Activated CD4-positive, alpha-beta T cell treated with anti-CD3 and anti-CD28 coated beads for 1 hour (primary cell): ENCODE measurements around the gene HRH2.
"Not testable (repeated sequence)": the region's sequence is repeated elsewhere in the genome, so short reads cannot be mapped to it uniquely, and the experiment has no call there.

Source experiments
- DNase-seq: peaks from one replicate; pipeline ENCODE4 v3.0.0-alpha.2; 2020

HRH2 gene

GRCh38 chr5:175745210-175745609, 87.3 kb downstream of the HRH2 start:
- DNase-seq = no peak

- DNase-seq = no peak
These were observed 89.0 kb downstream of the HRH2 start for GRCh38 chr5:175746851-175747250.

DNA sequence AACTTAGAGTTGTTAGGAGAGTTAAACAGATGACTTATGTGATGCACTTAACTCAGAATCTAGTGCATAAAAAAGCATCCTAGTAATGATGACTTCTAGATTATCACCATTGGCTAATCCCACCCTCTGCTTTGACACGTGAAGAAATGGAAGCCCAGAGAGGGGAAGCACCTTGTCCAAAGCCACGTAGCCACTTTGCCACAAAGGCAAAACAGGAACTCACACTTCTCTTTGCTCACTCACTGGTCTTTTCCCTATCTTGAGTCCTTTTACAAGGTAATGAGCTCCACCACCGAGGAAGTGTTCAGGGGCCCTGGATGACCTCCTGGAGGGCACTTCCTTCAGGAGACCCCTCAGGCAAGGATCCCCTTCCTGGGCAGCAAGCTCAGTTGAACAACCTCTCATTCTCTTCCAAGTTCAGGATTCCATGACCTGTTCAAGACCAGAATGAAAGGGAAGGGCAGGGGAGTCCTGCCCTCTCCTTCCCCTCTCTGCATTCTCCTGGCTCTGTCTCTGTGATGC, 89.7 kb downstream of the HRH2 start:
- no peak for DNase-seq

- no peak for DNase-seq
These were observed 90.8 kb downstream of the HRH2 start for GRCh38 chr5:175748650-175749049.

- no peak for DNase-seq
These were observed 91.7 kb downstream of the HRH2 start for GRCh38 chr5:175749591-175749990.

DNA sequence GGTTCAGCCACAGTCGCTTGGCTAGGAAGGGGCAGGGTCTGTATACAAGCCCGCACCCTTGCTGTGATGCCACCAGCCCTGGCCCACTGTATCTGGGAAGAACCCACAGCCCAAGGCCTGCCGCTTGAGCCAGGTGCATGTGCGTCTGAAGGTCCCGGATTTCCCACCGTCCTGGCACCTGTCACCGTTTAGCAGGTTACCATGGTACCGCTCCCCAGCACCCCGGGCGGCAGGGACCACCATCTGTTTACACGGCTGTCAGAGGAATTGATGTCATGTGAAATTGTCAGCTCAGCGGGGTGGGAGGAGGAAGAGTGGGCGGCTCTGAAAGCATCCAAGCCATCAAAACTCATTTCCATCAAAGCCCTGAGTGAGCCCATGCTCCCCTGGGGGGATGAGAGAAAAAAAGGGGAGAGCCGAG, 92.7 kb downstream of the HRH2 start:
- no peak for DNase-seq

GRCh38 chr5:175751369-175751768, 93.5 kb downstream of the HRH2 start:
- no peak for DNase-seq

DNA sequence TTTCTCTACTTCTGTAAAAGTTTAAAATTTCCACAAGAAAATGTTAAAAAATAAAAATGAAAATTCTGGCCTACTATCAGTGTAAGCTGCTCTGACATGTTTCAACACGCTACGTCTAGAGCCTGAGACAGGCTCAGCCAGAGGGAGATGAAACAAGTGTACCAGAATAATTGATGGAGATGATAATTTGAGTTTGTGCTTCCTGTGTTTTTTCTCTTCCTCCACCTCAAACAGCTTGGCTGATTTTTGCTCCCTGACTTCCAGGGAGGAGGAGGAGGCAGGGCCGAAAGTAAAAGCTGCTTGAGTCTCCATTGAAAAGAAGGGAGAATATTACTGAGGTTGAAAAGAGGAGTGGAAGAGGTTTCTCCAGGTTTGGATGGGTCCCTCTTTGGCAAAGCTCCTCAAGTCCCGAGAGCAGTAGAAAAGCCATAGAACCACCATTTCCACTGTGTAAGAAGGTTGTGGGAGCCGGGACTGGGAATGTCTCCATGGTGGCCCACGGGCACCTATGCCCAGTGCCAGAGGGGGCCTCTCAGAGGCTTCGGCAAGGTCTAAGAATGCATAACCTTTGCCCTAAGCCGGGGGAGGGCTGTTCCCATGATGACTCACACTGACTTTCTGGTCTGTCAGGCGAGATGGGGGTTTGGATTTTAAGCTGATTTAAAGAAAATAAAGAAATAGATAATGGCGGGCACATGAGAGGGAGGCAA, 95.1 kb downstream of the HRH2 start:
- DNase-seq = no peak

DNA sequence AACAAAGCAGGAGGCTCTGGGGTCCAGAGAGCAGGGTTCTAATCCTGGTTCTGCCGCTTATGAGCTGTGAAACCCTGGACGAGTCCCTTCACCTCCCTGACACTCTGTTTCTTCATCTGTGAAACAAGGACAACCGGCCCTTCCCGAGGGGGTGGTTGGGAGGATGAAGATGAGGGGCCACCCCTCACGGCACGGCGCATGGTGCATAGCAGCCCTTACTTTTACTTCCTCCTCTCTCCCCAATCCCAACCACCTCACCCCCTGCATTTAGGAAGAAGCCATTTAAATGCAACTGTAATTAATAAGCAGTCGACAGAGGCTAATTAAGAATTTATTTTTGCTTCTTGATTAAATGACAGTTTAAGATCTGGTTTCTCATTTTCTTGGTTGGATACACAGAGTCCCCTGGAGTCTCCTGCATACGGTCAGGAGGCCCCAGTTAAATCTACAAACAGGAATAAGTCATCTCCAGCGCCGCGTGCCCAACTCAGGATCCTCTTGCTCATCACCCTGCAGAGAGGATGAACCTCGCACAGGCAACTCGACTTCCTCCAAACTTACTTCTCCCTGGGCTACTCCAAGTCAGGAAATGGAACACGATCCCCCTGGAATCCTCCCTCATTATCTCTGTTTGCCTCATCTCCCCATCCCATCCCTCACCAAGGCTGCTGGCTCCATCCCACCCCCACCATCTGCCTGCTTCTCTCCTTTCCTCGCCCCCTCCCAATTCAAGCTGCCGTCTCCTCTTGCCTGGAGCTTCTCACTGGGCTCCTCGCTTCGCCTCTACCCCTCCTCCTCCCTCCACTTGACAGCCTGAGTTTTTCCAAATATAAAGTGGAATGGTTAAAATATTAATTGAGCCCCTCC, 95.9 kb downstream of the HRH2 start:
- DNase-seq = no peak

DNA sequence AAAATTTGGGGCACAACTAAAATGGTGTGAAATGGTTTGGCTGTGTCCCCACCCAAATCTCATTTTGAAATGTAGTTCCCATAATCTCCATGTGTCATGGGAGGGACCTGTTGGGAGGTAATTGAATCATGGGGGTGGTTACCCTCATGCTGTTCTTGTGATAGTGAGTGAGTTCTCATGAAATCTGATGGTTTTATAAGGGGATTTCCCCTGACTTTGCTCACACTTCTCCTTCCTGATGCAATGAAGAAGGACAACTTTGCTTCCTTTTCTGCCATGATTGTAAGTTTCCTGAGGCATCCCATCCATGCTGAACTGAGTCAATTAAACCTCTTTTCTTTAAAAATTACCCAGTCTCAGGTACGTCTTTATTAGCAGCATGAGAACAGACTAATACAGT, 102.1 kb downstream of the HRH2 start:
- DNase-seq = not testable (repeated sequence)
